ENCODE results near the gene COL8A2. TPM values are rescaled to one million over a fixed set of nuclear protein-coding genes. Genes with fewer than 3 reads are reported as not detected.

The COL8A2 gene
- total RNA-seq, 4 donors from 2014 or later, result 43.3 to 57.8 (median 50.6) TPM

GRCh38 chr1:36135330-36135667 is 10.3 kb upstream of the COL8A2 start:
- Histone ChIP-seq H3K4me1 (peaks cover 8 to 62% (median 28%) of the 10 kb centered on the region in 3 donors), H3K27ac (peak overlapping the region; percentile 8 to 82 (median 70)), H3K27me3 (no peaks in the 10 kb centered on the region), H3K36me3 (peaks cover 0 to 41% of the 10 kb centered on the region in 2 donors), H3K9me3 (no peaks in the 10 kb centered on the region), H3K4me3 (no peak overlapping the region)
- WGBS, 2 donors (ENCODE audit: low coverage in 1 of 2), result 35 to 62% methylated on average over 5 to 6 of the region's 6 CpGs
- TF ChIP-seq POLR2A (IDR thresholded peaks at IDR 0.05), result no peak
- TF ChIP-seq POLR2AphosphoS5 (IDR thresholded peaks at IDR 0.05), result no peak
- TF ChIP-seq CTCF (IDR thresholded peaks at IDR 0.05), result no peak
- no peak for ATAC-seq

- H3K36me3 ChIP-seq, result peaks cover 0 to 35% of the 10 kb centered on the region in 2 donors
- peaks cover 4 to 57% (median 28%) of the 10 kb centered on the region in 3 donors for H3K4me1 ChIP-seq
- H3K27ac ChIP-seq, result peak overlapping the region; percentile 8 to 82 (median 70)
- peak; percentile 61 for ATAC-seq
- 23 to 67% methylated on average over 3 to 4 of the region's 7 CpGs for WGBS, 2 donors (ENCODE audit: low coverage in 1 of 2)
- no peaks in the 10 kb centered on the region for H3K9me3 ChIP-seq
- no peak overlapping the region for H3K4me3 ChIP-seq
- TF ChIP-seq POLR2A (IDR thresholded peaks at IDR 0.05) (no peak), POLR2AphosphoS5 (IDR thresholded peaks at IDR 0.05) (no peak), EP300 (IDR thresholded peaks at IDR 0.05) (no peak), CTCF (IDR thresholded peaks at IDR 0.05) (peak in 3 of 4 experiments; percentile 81 to 82 (median 81))
- H3K27me3 ChIP-seq, result no peaks in the 10 kb centered on the region
Measured at GRCh38 chr1:36134505-36135329, 9.7 kb upstream of the COL8A2 start.

- no peak overlapping the region for H3K4me3 ChIP-seq
- no peaks in the 10 kb centered on the region for H3K27me3 ChIP-seq
- ATAC-seq, result no peak
- peaks cover 0 to 28% of the 10 kb centered on the region in 2 donors for H3K36me3 ChIP-seq
- no peaks in the 10 kb centered on the region for H3K9me3 ChIP-seq
- peak overlapping the region in 3 of 4 donors; percentile 61 to 82 (median 80) for H3K27ac ChIP-seq
- WGBS, 2 donors (ENCODE audit: low coverage in 1 of 2), result 64% methylated on average over 2 of the region's 6 CpGs; no CpG with 5 or more reads in 1 of the 2 donors
- no peak for TF ChIP-seq EP300 (IDR thresholded peaks at IDR 0.05)
- TF ChIP-seq CTCF (IDR thresholded peaks at IDR 0.05), result no peak
- TF ChIP-seq POLR2A (IDR thresholded peaks at IDR 0.05), result no peak
- TF ChIP-seq POLR2AphosphoS5 (IDR thresholded peaks at IDR 0.05), result no peak
- H3K4me1 ChIP-seq, result peaks cover 4 to 52% (median 28%) of the 10 kb centered on the region in 3 donors
Measured at GRCh38 chr1:36134031-36134430, 9.0 kb upstream of the COL8A2 start.

- no peak for ATAC-seq
- 21% methylated on average over 3 of the region's 3 CpGs; no CpG with 5 or more reads in 1 of the 2 donors for WGBS, 2 donors (ENCODE audit: low coverage in 1 of 2)
- no peak overlapping the region for H3K4me3 ChIP-seq
- peak overlapping the region in 3 of 4 donors; percentile 61 to 82 (median 80) for H3K27ac ChIP-seq
- TF ChIP-seq POLR2AphosphoS5 (IDR thresholded peaks at IDR 0.05) (peak; percentile 59), EP300 (IDR thresholded peaks at IDR 0.05) (no peak), POLR2A (IDR thresholded peaks at IDR 0.05) (no peak), CTCF (IDR thresholded peaks at IDR 0.05) (no peak)
- peaks cover 4 to 52% (median 28%) of the 10 kb centered on the region in 3 donors for H3K4me1 ChIP-seq
- peaks cover 0 to 23% of the 10 kb centered on the region in 2 donors for H3K36me3 ChIP-seq
- H3K27me3 ChIP-seq, result no peaks in the 10 kb centered on the region
- no peaks in the 10 kb centered on the region for H3K9me3 ChIP-seq
Measured at GRCh38 chr1:36133484-36133883, 8.5 kb upstream of the COL8A2 start.

- no peak for TF ChIP-seq EP300 (IDR thresholded peaks at IDR 0.05)
- TF ChIP-seq CTCF (IDR thresholded peaks at IDR 0.05), result no peak
- no peak for TF ChIP-seq POLR2AphosphoS5 (IDR thresholded peaks at IDR 0.05)
- TF ChIP-seq POLR2A (IDR thresholded peaks at IDR 0.05), result no peak
- 75% methylated on average over 1 of the region's 3 CpGs; no CpG with 5 or more reads in 1 of the 2 donors for WGBS, 2 donors (ENCODE audit: low coverage in 1 of 2)
- no peak overlapping the region for H3K27ac ChIP-seq
Measured at GRCh38 chr1:36132029-36132428, 7.0 kb upstream of the COL8A2 start.

More at GRCh38 chr1:36132029-36132428, 7.0 kb upstream of the COL8A2 start:
- ATAC-seq, result no peak
- Histone ChIP-seq H3K36me3 (peaks cover 0 to 8% of the 10 kb centered on the region in 2 donors), H3K4me3 (no peak overlapping the region), H3K27me3 (no peaks in the 10 kb centered on the region), H3K4me1 (peaks cover 4 to 41% (median 25%) of the 10 kb centered on the region in 3 donors), H3K9me3 (no peaks in the 10 kb centered on the region)
